GM21786 (cell line): ENCODE measurements around the gene ARF1.
A peak's percentile ranks its signal among the peaks of the same experiment; 100 is the strongest.

Experiments used
- ATAC-seq: cut with Tn5 transposase; IDR thresholded peaks from one replicate; pipeline ENCODE4 v1.9.1; 2021; ENCODE audit not compliant: unreplicated experiment

The ARF1 gene

GRCh38 chr1:228068359-228068758 is 14.1 kb upstream of the ARF1 start:
- ATAC-seq = no peak

GRCh38 chr1:228070173-228070572 is 12.3 kb upstream of the ARF1 start:
- no peak for ATAC-seq

- ATAC-seq = no peak
These were observed 11.7 kb upstream of the ARF1 start for GRCh38 chr1:228070851-228071250.

- ATAC-seq = no peak
These were observed 10.5 kb upstream of the ARF1 start for GRCh38 chr1:228071839-228072657.

- ATAC-seq = no peak
These were observed 9.9 kb upstream of the ARF1 start for GRCh38 chr1:228072658-228073043.

GRCh38 chr1:228073061-228073856 is 9.2 kb upstream of the ARF1 start:
- ATAC-seq = no peak

- no peak for ATAC-seq
These were observed 8.5 kb upstream of the ARF1 start for GRCh38 chr1:228073857-228074545.

GRCh38 chr1:228074954-228075730 is 7.4 kb upstream of the ARF1 start:
- no peak for ATAC-seq

GRCh38 chr1:228075801-228076271 is 6.7 kb upstream of the ARF1 start:
- ATAC-seq = no peak

GRCh38 chr1:228076796-228077430 is 5.6 kb upstream of the ARF1 start:
- no peak for ATAC-seq

GRCh38 chr1:228077565-228078330 is 4.8 kb upstream of the ARF1 start:
- ATAC-seq = no peak

GRCh38 chr1:228079013-228079412 is 3.5 kb upstream of the ARF1 start:
- ATAC-seq = no peak

GRCh38 chr1:228079601-228080263 is 2.8 kb upstream of the ARF1 start:
- ATAC-seq = no peak

- no peak for ATAC-seq
These were observed 1.4 kb upstream of the ARF1 start for GRCh38 chr1:228081144-228081543.

- peak; percentile 23 for ATAC-seq
These were observed 812 bp upstream of the ARF1 start for GRCh38 chr1:228081578-228082213.

- ATAC-seq = peak; percentile 10
These were observed 686 bp downstream of the ARF1 start for GRCh38 chr1:228082918-228083870.

- ATAC-seq = no peak
These were observed 1.4 kb downstream of the ARF1 start for GRCh38 chr1:228083871-228084278.
